H9 (cell line): ENCODE data around the gene KCNA2. TPM values are rescaled to one million over a fixed set of nuclear protein-coding genes. Genes with fewer than 3 reads are reported as not detected.

ENCODE experiments used
- DNase-seq: peaks from one replicate; pipeline ENCODE4 v3.0.0-alpha.2; 2017
- H2AFZ ChIP-seq: one replicate; pipeline ENCODE4 v1.6.1; 2013; ENCODE audit warnings: mild to moderate bottlenecking, low read length, control low read depth, moderate library complexity
- H2AK5ac ChIP-seq: 2 replicates; pipeline ENCODE4 v1.6.1; 2013; ENCODE audit warnings: low read length, control low read depth, mixed read lengths; ENCODE audit not compliant: insufficient read length
- H2BK120ac ChIP-seq: one replicate; pipeline ENCODE4 v1.6.1; 2013; ENCODE audit warnings: low read depth, mild to moderate bottlenecking, low read length, control low read depth, inconsistent platforms; ENCODE audit not compliant: poor library complexity, severe bottlenecking
- H2BK12ac ChIP-seq: 2 replicates; pipeline ENCODE4 v1.6.1; 2013; ENCODE audit warnings: low read length, control low read depth, mixed read lengths, low read depth; ENCODE audit not compliant: insufficient read length
- H2BK15ac ChIP-seq: 2 replicates; pipeline ENCODE4 v1.6.1; 2013; ENCODE audit warnings: low read depth, low read length, control low read depth
- H2BK20ac ChIP-seq: one replicate; pipeline ENCODE4 v1.6.1; 2013; ENCODE audit warnings: low read depth, mild to moderate bottlenecking, low read length, control low read depth, inconsistent platforms; ENCODE audit not compliant: poor library complexity, severe bottlenecking
- H2BK5ac ChIP-seq: 2 replicates; pipeline ENCODE4 v1.6.1; 2013; ENCODE audit warnings: low read length, control low read depth, mixed read lengths; ENCODE audit not compliant: insufficient read length
- H3K14ac ChIP-seq: 2 replicates; pipeline ENCODE4 v1.6.1; 2013; ENCODE audit warnings: low read length, control low read depth; ENCODE audit not compliant: insufficient read depth
- H3K18ac ChIP-seq: 2 replicates; pipeline ENCODE4 v1.6.1; 2013; ENCODE audit warnings: low read depth, mild to moderate bottlenecking, mixed read lengths, low read length, control low read depth; ENCODE audit not compliant: insufficient read length
- H3K23ac ChIP-seq: 2 replicates; pipeline ENCODE4 v1.6.1; 2013; ENCODE audit warnings: low read length, control low read depth, mixed read lengths, low read depth; ENCODE audit not compliant: insufficient read length
- H3K23me2 ChIP-seq: 2 replicates; pipeline ENCODE4 v1.6.1; 2013; ENCODE audit warnings: low read depth, mild to moderate bottlenecking, mixed read lengths, low read length, control low read depth; ENCODE audit not compliant: insufficient read length, poor library complexity, severe bottlenecking
- H3K27ac ChIP-seq: 2 replicates; pipeline ENCODE4 v1.5.1; 2013; ENCODE audit warnings: low read length, control low read depth, mixed read lengths, low read depth; ENCODE audit not compliant: insufficient read length
- H3K27me3 ChIP-seq: 2 replicates; pipeline ENCODE4 v1.6.1; 2013; ENCODE audit warnings: low read length, control low read depth, inconsistent platforms; ENCODE audit not compliant: insufficient read depth
- H3K4ac ChIP-seq: 2 replicates; pipeline ENCODE4 v1.6.1; 2013; ENCODE audit warnings: low read depth, mild to moderate bottlenecking, control low read depth, inconsistent platforms, low read length, moderate library complexity
- H3K4me1 ChIP-seq: 2 replicates; pipeline ENCODE4 v1.6.1; 2013; ENCODE audit warnings: low read length, control low read depth, inconsistent platforms; ENCODE audit not compliant: insufficient read depth
- H3K4me2 ChIP-seq: 2 replicates; pipeline ENCODE4 v1.6.1; 2013; ENCODE audit warnings: low read length, control low read depth, mixed read lengths; ENCODE audit not compliant: insufficient read length, insufficient read depth
- H3K56ac ChIP-seq: 2 replicates; pipeline ENCODE4 v1.6.1; 2013; ENCODE audit warnings: low read depth, mild to moderate bottlenecking, mixed read lengths, low read length, control low read depth; ENCODE audit not compliant: insufficient read length
- H3K79me1 ChIP-seq: 2 replicates; pipeline ENCODE4 v1.6.1; 2013; ENCODE audit warnings: low read depth, mild to moderate bottlenecking, moderate library complexity, low read length, control low read depth, inconsistent platforms; ENCODE audit not compliant: insufficient read depth, poor library complexity, severe bottlenecking
- H3K79me2 ChIP-seq: 2 replicates; pipeline ENCODE4 v1.6.1; 2013; ENCODE audit warnings: low read length, control low read depth, inconsistent platforms; ENCODE audit not compliant: insufficient read depth
- H3K9ac ChIP-seq: 2 replicates; pipeline ENCODE4 v1.6.1; 2013; ENCODE audit warnings: low read length, control low read depth, mixed read lengths; ENCODE audit not compliant: insufficient read length; ENCODE audit errors: extremely low read depth
- H3K9me3 ChIP-seq: one replicate; pipeline ENCODE4 v1.6.1; 2013; ENCODE audit warnings: low read depth, low read length, inconsistent platforms; ENCODE audit not compliant: control insufficient read depth
- H3T11ph ChIP-seq: one replicate; pipeline ENCODE4 v1.6.1; 2013; ENCODE audit warnings: mild to moderate bottlenecking, low read length, control low read depth, inconsistent platforms
- H4K20me1 ChIP-seq: one replicate; pipeline ENCODE4 v1.6.1; 2013; ENCODE audit not compliant: control insufficient read depth, insufficient read length, insufficient read depth
- H4K5ac ChIP-seq: 2 replicates; pipeline ENCODE4 v1.6.1; 2013; ENCODE audit warnings: low read depth, mild to moderate bottlenecking, mixed read lengths, low read length, control low read depth; ENCODE audit not compliant: insufficient read length
- H4K8ac ChIP-seq: replicated peaks from 2 replicates; pipeline ENCODE4 v1.6.1; 2013; ENCODE audit warnings: low read length, control low read depth, mixed read lengths, low read depth; ENCODE audit not compliant: insufficient read length
- H4K91ac ChIP-seq: 2 replicates; pipeline ENCODE4 v1.6.1; 2013; ENCODE audit warnings: low read depth, mild to moderate bottlenecking, moderate library complexity, mixed read lengths, low read length, control low read depth; ENCODE audit not compliant: insufficient read length
- H3K27ac Mint-ChIP-seq, 3 experiments: 2 replicates in 2 of 3; 3 replicates in 1 of 3; pipeline ENCODE4 v1.8.0; 2020 to 2021; ENCODE audit warnings: mixed read lengths in 3 of 3, mild to moderate bottlenecking in 1 of 3, moderate library complexity in 1 of 3
- H3K27me3 Mint-ChIP-seq: 2 replicates; pipeline ENCODE4 v1.8.0; 2021; ENCODE audit warnings: low read depth, mild to moderate bottlenecking, moderate library complexity, mixed read lengths
- H3K36me3 Mint-ChIP-seq, 3 experiments: 2 replicates in 2 of 3; 3 replicates in 1 of 3; pipeline ENCODE4 v1.8.0; 2020 to 2021; ENCODE audit warnings: low read depth in 3 of 3, mixed read lengths in 3 of 3; ENCODE audit not compliant: insufficient read depth in 1 of 3
- H3K4me1 Mint-ChIP-seq, 2 experiments: 2 replicates each; pipeline ENCODE4 v1.8.0; 2020; ENCODE audit warnings: mixed read lengths in 2 of 2
- H3K4me3 Mint-ChIP-seq, 2 experiments: 2 replicates in 1 of 2; 3 replicates in 1 of 2; pipeline ENCODE4 v1.8.0; 2020 to 2021; ENCODE audit warnings: mild to moderate bottlenecking in 2 of 2, mixed read lengths in 2 of 2, moderate library complexity in 1 of 2
- H3K9me3 Mint-ChIP-seq, 2 experiments: 2 replicates in 1 of 2; 3 replicates in 1 of 2; pipeline ENCODE4 v1.8.0; 2020; ENCODE audit warnings: mild to moderate bottlenecking in 2 of 2, mixed read lengths in 2 of 2, moderate library complexity in 1 of 2
- WGBS: extraction: QIAGEN DNeasy Blood & Tissue Kit; methylation state at CpG from one replicate; pipeline ENCODE4 v1.1.7; 2013; ENCODE audit warnings: missing lambda C conversion rate, low lambda C conversion rate, mixed read lengths; ENCODE audit not compliant: insufficient read length; ENCODE audit errors: extremely low coverage; 5-methylcytosine and 5-hydroxymethylcytosine counted together
- total RNA-seq: library from RNA; stranded (reverse); gene quantifications from 2 replicates; pipeline ENCODE4 v1.2.1, GENCODE V29; 2021
- TF ChIP-seq, protein P1 (sequence below): fragments of 200-600 bp; sonication (generic); conservative IDR thresholded peaks from 3 replicates; pipeline ENCODE4 v1.8.0; 2021; ENCODE audit warnings: antibody characterized with exemption, mild to moderate bottlenecking

The KCNA2 gene
- total RNA-seq, 1 experiment from 2014 or later = 0.33 TPM

DNA sequence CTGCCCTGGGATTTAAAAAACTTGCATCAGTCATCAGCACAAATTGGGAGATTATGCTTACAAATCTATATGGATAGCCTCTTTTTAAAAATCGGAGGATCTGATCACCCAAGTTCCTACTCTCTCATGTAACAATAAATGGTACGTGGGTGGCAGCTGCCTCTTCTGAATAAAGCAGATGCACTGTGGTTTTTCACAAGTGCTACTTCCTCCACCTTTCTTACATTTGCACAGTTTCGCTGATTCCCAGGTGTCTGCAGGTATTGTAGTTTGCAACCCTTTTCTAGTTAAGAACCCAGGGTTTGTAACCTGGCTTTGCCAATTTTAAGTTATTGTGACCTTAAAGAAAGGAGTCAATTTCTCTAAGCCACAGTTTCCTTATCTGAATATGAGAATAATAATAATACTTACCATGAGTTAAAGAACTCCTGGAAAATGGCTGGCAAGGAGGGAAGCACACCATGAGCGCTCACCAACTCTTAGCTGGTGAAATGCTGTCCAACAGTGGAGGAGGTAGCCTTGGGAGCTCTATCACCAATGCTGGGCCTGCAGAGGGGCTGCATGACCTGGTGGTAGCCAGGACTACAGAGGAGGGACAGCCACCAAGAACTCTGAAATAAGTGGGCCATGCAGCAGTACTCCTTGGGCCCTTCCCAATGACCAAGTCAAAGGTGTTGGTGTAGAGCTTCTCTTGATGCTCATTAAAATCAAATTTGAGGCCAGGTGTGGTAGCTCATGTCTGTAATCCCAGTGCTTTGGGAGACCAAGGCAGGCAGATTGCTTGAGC is 30.2 kb upstream of the KCNA2 start:
- H3K27me3 Mint-ChIP-seq = peaks cover 20% of the 10 kb centered on the region
- H3K18ac ChIP-seq = no peak overlapping the region
- H3K4me3 Mint-ChIP-seq = no peak overlapping the region
- no peaks in the 10 kb centered on the region for H3K79me1 ChIP-seq
- H4K20me1 ChIP-seq = no peaks in the 10 kb centered on the region
- no peak overlapping the region for H4K91ac ChIP-seq
- H2BK20ac ChIP-seq = no peak overlapping the region
- TF ChIP-seq, protein P1, sequence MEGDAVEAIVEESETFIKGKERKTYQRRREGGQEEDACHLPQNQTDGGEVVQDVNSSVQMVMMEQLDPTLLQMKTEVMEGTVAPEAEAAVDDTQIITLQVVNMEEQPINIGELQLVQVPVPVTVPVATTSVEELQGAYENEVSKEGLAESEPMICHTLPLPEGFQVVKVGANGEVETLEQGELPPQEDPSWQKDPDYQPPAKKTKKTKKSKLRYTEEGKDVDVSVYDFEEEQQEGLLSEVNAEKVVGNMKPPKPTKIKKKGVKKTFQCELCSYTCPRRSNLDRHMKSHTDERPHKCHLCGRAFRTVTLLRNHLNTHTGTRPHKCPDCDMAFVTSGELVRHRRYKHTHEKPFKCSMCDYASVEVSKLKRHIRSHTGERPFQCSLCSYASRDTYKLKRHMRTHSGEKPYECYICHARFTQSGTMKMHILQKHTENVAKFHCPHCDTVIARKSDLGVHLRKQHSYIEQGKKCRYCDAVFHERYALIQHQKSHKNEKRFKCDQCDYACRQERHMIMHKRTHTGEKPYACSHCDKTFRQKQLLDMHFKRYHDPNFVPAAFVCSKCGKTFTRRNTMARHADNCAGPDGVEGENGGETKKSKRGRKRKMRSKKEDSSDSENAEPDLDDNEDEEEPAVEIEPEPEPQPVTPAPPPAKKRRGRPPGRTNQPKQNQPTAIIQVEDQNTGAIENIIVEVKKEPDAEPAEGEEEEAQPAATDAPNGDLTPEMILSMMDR = no peak
- H3K4ac ChIP-seq = no peak overlapping the region
- no peak overlapping the region for H2AK5ac ChIP-seq
- no peaks in the 10 kb centered on the region for H3K9me3 Mint-ChIP-seq
- H3K4me1 ChIP-seq = no peaks in the 10 kb centered on the region
- H3K9me3 ChIP-seq = no peaks in the 10 kb centered on the region
- no peak overlapping the region for H3K56ac ChIP-seq
- no peak overlapping the region for H3K27ac ChIP-seq
- no peak overlapping the region for H4K5ac ChIP-seq
- H3K27ac Mint-ChIP-seq = no peak overlapping the region
- no peaks in the 10 kb centered on the region for H3K27me3 ChIP-seq
- H3T11ph ChIP-seq = no peak overlapping the region
- no peak overlapping the region for H2BK5ac ChIP-seq
- WGBS = no CpG with 5 or more reads among the region's 4 CpGs
- no peak overlapping the region for H4K8ac ChIP-seq
- no peak overlapping the region for H3K23ac ChIP-seq
- no peak overlapping the region for H2AFZ ChIP-seq
- H3K36me3 Mint-ChIP-seq = no peaks in the 10 kb centered on the region
- H2BK12ac ChIP-seq = no peak overlapping the region
- H3K4me1 Mint-ChIP-seq = no peaks in the 10 kb centered on the region
- DNase-seq = no peak
- H2BK15ac ChIP-seq = no peak overlapping the region
- no peak overlapping the region for H3K9ac ChIP-seq
- H3K4me2 ChIP-seq = no peak overlapping the region
- no peaks in the 10 kb centered on the region for H3K23me2 ChIP-seq
- no peak overlapping the region for H3K14ac ChIP-seq
- no peaks in the 10 kb centered on the region for H3K79me2 ChIP-seq
- H2BK120ac ChIP-seq = no peak overlapping the region
